ENCODE results near the gene FHIT. TPM values are rescaled to one million over a fixed set of nuclear protein-coding genes. Genes with fewer than 3 reads are reported as not detected.

Gene FHIT
- total and polyA plus RNA-seq, 4 donors: 6.9 to 16.5 (median 9.9) TPM

DNA sequence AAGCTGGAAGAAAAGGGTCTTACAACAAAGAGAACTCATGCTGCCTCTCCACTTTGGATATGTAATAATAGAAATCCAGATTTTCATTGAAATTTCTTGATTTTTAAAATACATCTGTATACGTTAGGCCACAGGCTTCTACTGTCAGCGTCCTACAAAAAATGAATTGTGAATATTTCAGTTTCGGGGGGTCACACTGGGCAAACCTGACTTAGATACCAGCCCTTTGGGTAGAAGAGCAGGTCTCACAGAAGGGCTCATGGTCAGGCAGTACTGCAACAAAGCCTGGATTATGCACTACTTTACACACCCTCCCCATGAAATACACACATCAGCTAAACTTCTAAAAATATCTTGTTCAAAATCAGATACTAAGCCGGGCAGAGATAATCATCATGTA is 294.5 kb downstream of the FHIT start:
- Histone ChIP-seq H3K4me1 (ENCODE audit: control insufficient read depth, insufficient read depth, low read length) (no peaks in the 10 kb centered on the region), H3K9me3 (ENCODE audit: control insufficient read depth, insufficient read depth, low read length) (peaks cover 2% of the 10 kb centered on the region)
- 100% methylated on average over 1 of the region's 4 CpGs for WGBS (ENCODE audit: insufficient coverage)

GRCh38 chr3:60955034-60955433 is 296.2 kb downstream of the FHIT start:
- DNase-seq (ENCODE audit: low read depth in 4 of 6, low spot score in 6 of 6): no peak
- no CpG with 5 or more reads among the region's 2 CpGs for WGBS (ENCODE audit: insufficient coverage)
- Histone ChIP-seq H3K27me3 (ENCODE audit: control insufficient read depth, insufficient read depth, low read length) (no peaks in the 10 kb centered on the region), H3K36me3 (ENCODE audit: control insufficient read depth, insufficient read depth, low read length) (no peaks in the 10 kb centered on the region), H3K4me1 (ENCODE audit: control insufficient read depth, insufficient read depth, low read length) (no peaks in the 10 kb centered on the region), H3K9me3 (ENCODE audit: control insufficient read depth, insufficient read depth, low read length) (no peaks in the 10 kb centered on the region), H3K27ac (ENCODE audit: low read depth, low read length) (no peak overlapping the region), H3K4me3 (ENCODE audit: low read depth, low read length) (no peak overlapping the region)

More for the DNA sequence above, 294.5 kb downstream of the FHIT start:
- DNase-seq (ENCODE audit: low read depth in 4 of 6, low spot score in 6 of 6): no peak
- Histone ChIP-seq H3K36me3 (ENCODE audit: control insufficient read depth, insufficient read depth, low read length) (no peaks in the 10 kb centered on the region), H3K27ac (ENCODE audit: low read depth, low read length) (no peak overlapping the region), H3K27me3 (ENCODE audit: control insufficient read depth, insufficient read depth, low read length) (no peaks in the 10 kb centered on the region), H3K4me3 (ENCODE audit: low read depth, low read length) (no peak overlapping the region)

DNA sequence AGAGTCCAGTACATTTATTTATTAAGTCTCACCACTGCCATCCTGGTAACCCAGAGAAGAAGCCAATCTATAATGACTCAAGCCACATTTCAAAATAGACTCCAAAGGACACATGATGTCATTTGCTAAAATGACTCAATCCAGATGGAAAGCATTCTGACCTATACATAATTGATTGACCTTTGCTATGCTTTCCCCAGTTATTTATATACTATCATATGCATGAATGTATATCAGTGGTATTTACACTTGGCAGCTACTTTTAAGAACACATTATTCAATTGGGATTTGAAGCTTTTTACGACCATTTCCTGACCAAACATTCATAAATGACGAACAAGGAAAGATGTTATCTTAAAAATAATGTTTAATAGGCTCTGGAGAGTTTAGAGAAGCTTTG is 297.2 kb downstream of the FHIT start:
- Histone ChIP-seq H3K27me3 (ENCODE audit: control insufficient read depth, insufficient read depth, low read length) (no peaks in the 10 kb centered on the region), H3K9me3 (ENCODE audit: control insufficient read depth, insufficient read depth, low read length) (no peaks in the 10 kb centered on the region), H3K4me3 (ENCODE audit: low read depth, low read length) (no peak overlapping the region), H3K36me3 (ENCODE audit: control insufficient read depth, insufficient read depth, low read length) (no peaks in the 10 kb centered on the region), H3K4me1 (ENCODE audit: control insufficient read depth, insufficient read depth, low read length) (no peaks in the 10 kb centered on the region), H3K27ac (ENCODE audit: low read depth, low read length) (no peak overlapping the region)
- DNase-seq (ENCODE audit: low read depth in 4 of 6, low spot score in 6 of 6): no peak
- no CpG with 5 or more reads among the region's 2 CpGs for WGBS (ENCODE audit: insufficient coverage)

GRCh38 chr3:60953351-60953750 is 297.9 kb downstream of the FHIT start:
- Histone ChIP-seq H3K27me3 (ENCODE audit: control insufficient read depth, insufficient read depth, low read length) (no peaks in the 10 kb centered on the region), H3K36me3 (ENCODE audit: control insufficient read depth, insufficient read depth, low read length) (no peaks in the 10 kb centered on the region), H3K4me3 (ENCODE audit: low read depth, low read length) (no peak overlapping the region), H3K9me3 (ENCODE audit: control insufficient read depth, insufficient read depth, low read length) (no peaks in the 10 kb centered on the region), H3K27ac (ENCODE audit: low read depth, low read length) (no peak overlapping the region), H3K4me1 (ENCODE audit: control insufficient read depth, insufficient read depth, low read length) (no peaks in the 10 kb centered on the region)
- WGBS (ENCODE audit: insufficient coverage): 60% methylated on average over 1 of the region's 5 CpGs
- no peak for DNase-seq (ENCODE audit: low read depth in 4 of 6, low spot score in 6 of 6)

- 67% methylated on average over 3 of the region's 6 CpGs for whole genome bisulfite sequencing (ENCODE audit: insufficient coverage)
- no peak for DNase-seq (ENCODE audit: low read depth in 4 of 6, low spot score in 6 of 6)
- Histone ChIP-seq H3K27ac (ENCODE audit: low read depth, low read length) (no peak overlapping the region), H3K36me3 (ENCODE audit: control insufficient read depth, insufficient read depth, low read length) (no peaks in the 10 kb centered on the region), H3K4me1 (ENCODE audit: control insufficient read depth, insufficient read depth, low read length) (no peaks in the 10 kb centered on the region), H3K27me3 (ENCODE audit: control insufficient read depth, insufficient read depth, low read length) (no peaks in the 10 kb centered on the region), H3K9me3 (ENCODE audit: control insufficient read depth, insufficient read depth, low read length) (no peaks in the 10 kb centered on the region), H3K4me3 (ENCODE audit: low read depth, low read length) (no peak overlapping the region)
Observed at GRCh38 chr3:60952055-60952454, 299.2 kb downstream of the FHIT start.

DNA sequence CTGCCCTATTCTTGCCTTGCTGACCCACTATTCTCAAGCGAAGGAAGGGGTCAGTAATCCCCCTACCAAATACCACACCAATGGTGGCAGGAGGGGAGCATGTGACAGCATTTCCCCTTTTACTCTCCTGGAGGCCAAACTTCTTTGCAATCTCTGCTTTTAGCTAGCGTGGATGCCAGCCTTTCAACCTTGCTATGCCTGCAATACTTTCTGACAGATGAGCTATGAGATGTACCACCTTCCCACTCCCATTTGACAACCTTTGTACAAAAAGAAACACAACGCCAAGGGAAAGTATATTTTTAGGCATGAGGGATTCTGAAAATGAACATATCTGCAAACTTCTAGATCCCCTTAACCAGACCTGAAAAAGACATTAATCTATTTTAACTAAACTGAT is 302.1 kb downstream of the FHIT start:
- H3K27me3 ChIP-seq (ENCODE audit: control insufficient read depth, insufficient read depth, low read length): no peaks in the 10 kb centered on the region
- H3K9me3 ChIP-seq (ENCODE audit: control insufficient read depth, insufficient read depth, low read length): no peaks in the 10 kb centered on the region
- no peaks in the 10 kb centered on the region for H3K36me3 ChIP-seq (ENCODE audit: control insufficient read depth, insufficient read depth, low read length)
- no peaks in the 10 kb centered on the region for H3K4me1 ChIP-seq (ENCODE audit: control insufficient read depth, insufficient read depth, low read length)
- 60% methylated on average over 2 of the region's 3 CpGs for WGBS (ENCODE audit: insufficient coverage)
- DNase-seq (ENCODE audit: low read depth in 4 of 6, low spot score in 6 of 6): no peak
- no peak overlapping the region for H3K27ac ChIP-seq (ENCODE audit: low read depth, low read length)
- H3K4me3 ChIP-seq (ENCODE audit: low read depth, low read length): no peak overlapping the region

DNA sequence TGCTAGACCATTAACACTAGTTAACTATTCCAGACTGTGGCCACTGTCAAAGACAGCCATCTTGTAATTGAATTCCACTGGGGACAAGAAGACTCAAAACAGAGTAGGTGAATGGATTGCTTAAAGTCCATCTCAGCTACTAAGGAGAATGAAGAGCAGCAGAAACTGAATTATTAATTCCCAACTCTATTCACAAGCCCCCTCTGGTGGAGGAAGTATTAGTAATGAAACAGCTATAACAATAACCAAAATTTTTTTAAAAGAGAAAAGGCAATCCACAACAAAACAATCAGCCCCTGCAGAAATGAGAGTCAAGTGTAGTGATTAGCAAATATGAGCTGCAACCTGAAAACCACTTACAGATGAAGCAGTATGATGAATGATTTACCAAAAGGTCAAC is 302.8 kb downstream of the FHIT start:
- DNase-seq (ENCODE audit: low read depth in 4 of 6, low spot score in 6 of 6): no peak
- Histone ChIP-seq H3K4me3 (ENCODE audit: low read depth, low read length) (no peak overlapping the region), H3K9me3 (ENCODE audit: control insufficient read depth, insufficient read depth, low read length) (no peaks in the 10 kb centered on the region), H3K4me1 (ENCODE audit: control insufficient read depth, insufficient read depth, low read length) (no peaks in the 10 kb centered on the region), H3K36me3 (ENCODE audit: control insufficient read depth, insufficient read depth, low read length) (no peaks in the 10 kb centered on the region), H3K27me3 (ENCODE audit: control insufficient read depth, insufficient read depth, low read length) (no peaks in the 10 kb centered on the region), H3K27ac (ENCODE audit: low read depth, low read length) (no peak overlapping the region)

GRCh38 chr3:60935709-60936108 is 315.5 kb downstream of the FHIT start:
- Histone ChIP-seq H3K36me3 (ENCODE audit: control insufficient read depth, insufficient read depth, low read length) (no peaks in the 10 kb centered on the region), H3K27me3 (ENCODE audit: control insufficient read depth, insufficient read depth, low read length) (no peaks in the 10 kb centered on the region), H3K4me3 (ENCODE audit: low read depth, low read length) (no peak overlapping the region), H3K4me1 (ENCODE audit: control insufficient read depth, insufficient read depth, low read length) (no peaks in the 10 kb centered on the region), H3K27ac (ENCODE audit: low read depth, low read length) (no peak overlapping the region), H3K9me3 (ENCODE audit: control insufficient read depth, insufficient read depth, low read length) (no peaks in the 10 kb centered on the region)
- 94% methylated on average over 3 of the region's 3 CpGs for WGBS (ENCODE audit: insufficient coverage)
- DNase-seq (ENCODE audit: low read depth in 4 of 6, low spot score in 6 of 6): no peak

- WGBS (ENCODE audit: insufficient coverage): 75% methylated on average over 1 of the region's 2 CpGs
- H3K27ac ChIP-seq (ENCODE audit: low read depth, low read length): no peak overlapping the region
- no peaks in the 10 kb centered on the region for H3K9me3 ChIP-seq (ENCODE audit: control insufficient read depth, insufficient read depth, low read length)
- DNase-seq (ENCODE audit: low read depth in 4 of 6, low spot score in 6 of 6): no peak
- no peaks in the 10 kb centered on the region for H3K27me3 ChIP-seq (ENCODE audit: control insufficient read depth, insufficient read depth, low read length)
- H3K4me1 ChIP-seq (ENCODE audit: control insufficient read depth, insufficient read depth, low read length): no peaks in the 10 kb centered on the region
- H3K4me3 ChIP-seq (ENCODE audit: low read depth, low read length): no peak overlapping the region
- no peaks in the 10 kb centered on the region for H3K36me3 ChIP-seq (ENCODE audit: control insufficient read depth, insufficient read depth, low read length)
Observed at GRCh38 chr3:60933824-60934223, 317.4 kb downstream of the FHIT start.

DNA sequence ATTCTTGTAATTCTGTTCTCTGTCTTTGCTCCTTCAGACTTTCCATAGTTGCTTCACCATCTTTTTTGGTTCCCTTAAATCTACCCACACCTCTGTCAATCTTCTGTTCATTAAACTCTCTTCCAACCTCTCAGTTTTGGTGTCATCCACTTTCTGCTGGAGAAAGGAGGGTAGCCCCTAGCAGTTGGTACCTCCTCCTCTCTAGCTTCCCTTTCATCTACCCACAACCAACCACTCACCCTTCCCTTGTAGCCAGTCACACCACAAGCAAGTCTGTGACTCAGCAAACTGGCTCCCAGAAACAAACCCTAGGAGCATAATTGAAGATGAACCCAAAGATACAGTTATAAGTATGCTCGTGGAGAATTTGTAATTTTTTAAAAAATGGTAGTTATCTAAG is 318.6 kb downstream of the FHIT start:
- Histone ChIP-seq H3K27ac (ENCODE audit: low read depth, low read length) (no peak overlapping the region), H3K36me3 (ENCODE audit: control insufficient read depth, insufficient read depth, low read length) (no peaks in the 10 kb centered on the region), H3K4me1 (ENCODE audit: control insufficient read depth, insufficient read depth, low read length) (no peaks in the 10 kb centered on the region), H3K27me3 (ENCODE audit: control insufficient read depth, insufficient read depth, low read length) (no peaks in the 10 kb centered on the region), H3K4me3 (ENCODE audit: low read depth, low read length) (no peak overlapping the region), H3K9me3 (ENCODE audit: control insufficient read depth, insufficient read depth, low read length) (no peaks in the 10 kb centered on the region)
- no peak for DNase-seq (ENCODE audit: low read depth in 4 of 6, low spot score in 6 of 6)
- WGBS (ENCODE audit: insufficient coverage): no CpG with 5 or more reads among the region's 1 CpG

Data from spinal cord (tissue), 10 donors.